ENCODE measurements around the gene ITGA5.

The ITGA5 gene

DNA sequence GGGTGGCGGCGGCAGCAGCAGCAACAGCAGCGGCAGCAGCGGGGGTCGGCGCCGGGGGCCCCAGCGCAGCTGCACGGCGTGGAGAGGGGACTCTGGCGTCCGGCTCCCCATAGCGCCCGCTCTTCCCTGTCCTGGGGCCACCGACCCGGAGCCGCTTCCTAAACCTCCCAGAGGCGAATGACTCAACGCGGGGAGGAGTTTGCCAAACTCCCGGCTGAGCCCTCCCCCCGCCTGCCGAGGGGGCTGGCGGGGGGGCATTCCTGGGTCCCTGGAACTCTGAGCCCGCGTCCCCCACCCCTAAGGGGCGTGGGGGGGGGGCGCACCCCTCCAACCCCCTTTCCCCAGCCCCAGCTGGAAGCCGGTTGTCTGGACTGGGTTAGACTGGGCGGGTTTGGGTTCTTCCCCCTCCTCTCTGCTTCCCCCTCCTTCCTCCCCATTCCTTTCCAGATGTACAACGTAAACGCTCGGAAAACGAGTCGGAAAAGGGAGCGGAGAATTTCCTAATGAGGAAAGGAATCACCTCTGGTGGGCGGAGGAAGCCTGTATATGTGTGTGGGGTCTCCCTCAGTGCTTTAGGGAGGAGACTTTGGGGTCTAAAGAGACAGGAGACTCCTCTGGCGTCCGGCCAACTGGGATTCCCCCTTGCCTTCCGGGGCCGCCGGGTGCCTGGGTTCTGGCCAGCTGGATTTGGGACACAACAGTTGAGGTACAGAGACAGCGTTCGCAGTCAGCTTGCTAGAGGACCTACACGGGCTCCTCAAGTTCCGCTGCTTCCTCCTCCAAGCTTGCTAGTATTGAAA, at the start of gene ITGA5:
TSS of gene ITGA5 (minus strand) at position 179 of the 800 bp plus-strand sequence. CDS start at position 111, 68 bp downstream.
- Histone ChIP-seq H3K36me3 (ENCODE audit: control insufficient read depth, insufficient read depth, low read length) (no peaks in the 10 kb centered on the region), H3K27me3 (ENCODE audit: control insufficient read depth, insufficient read depth, low read length) (no peaks in the 10 kb centered on the region; the same call in 1 of the 2 replicates), H3K4me1 (ENCODE audit: control insufficient read depth, insufficient read depth, low read length) (peaks cover 6% of the 10 kb centered on the region), H3K27ac (ENCODE audit: low read length) (no peak within 1 kb of the TSS), H3K4me3 (ENCODE audit: low read length) (peak within 1 kb of the TSS; percentile 57), H3K9me3 (ENCODE audit: control insufficient read depth, insufficient read depth, low read length) (no peaks in the 10 kb centered on the region)
- no peak for DNase-seq (ENCODE audit: low read depth, low spot score)
- WGBS (ENCODE audit: insufficient coverage, insufficient read length): no CpG with 5 or more reads among the region's 46 CpGs

DNA sequence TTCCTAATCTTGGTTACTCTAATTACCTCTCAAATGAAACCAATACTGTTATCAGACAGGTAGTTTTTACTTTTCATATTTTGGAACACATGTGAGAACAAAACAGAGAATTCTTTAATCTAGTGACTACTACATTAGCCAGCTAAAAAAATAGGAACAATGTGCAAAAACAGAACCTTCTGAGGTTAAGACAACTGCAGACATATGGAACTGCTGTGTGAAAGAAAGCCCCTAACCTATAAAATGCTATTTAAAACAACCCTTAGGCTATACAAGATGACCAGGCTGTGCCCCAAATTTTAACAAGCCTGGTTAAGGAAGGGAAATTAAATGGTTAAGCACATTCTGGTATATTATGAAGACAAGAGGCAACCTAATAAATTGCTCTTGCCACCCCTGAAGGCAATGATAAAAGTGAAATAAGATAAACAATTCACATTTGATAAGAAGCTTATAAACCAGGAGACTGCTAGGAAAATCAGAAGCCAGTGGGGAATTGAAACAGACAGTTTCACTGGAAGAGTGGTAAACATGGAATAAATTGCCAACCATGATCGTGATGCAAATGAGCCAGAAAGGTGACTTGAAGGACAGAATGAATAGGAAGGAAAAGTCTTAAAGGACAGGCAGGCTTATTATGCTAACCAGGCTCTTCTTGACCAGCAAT, 46.9 kb upstream of the ITGA5 start:
- no CpG with 5 or more reads among the region's 1 CpG for WGBS (ENCODE audit: insufficient coverage, insufficient read length)
- Histone ChIP-seq H3K4me1 (ENCODE audit: control insufficient read depth, insufficient read depth, low read length) (no peaks in the 10 kb centered on the region; the same call in 1 of the 2 replicates), H3K4me3 (ENCODE audit: low read length) (no peak overlapping the region), H3K27ac (ENCODE audit: low read length) (no peak overlapping the region), H3K27me3 (ENCODE audit: control insufficient read depth, insufficient read depth, low read length) (no peaks in the 10 kb centered on the region), H3K9me3 (ENCODE audit: control insufficient read depth, insufficient read depth, low read length) (no peaks in the 10 kb centered on the region), H3K36me3 (ENCODE audit: control insufficient read depth, insufficient read depth, low read length) (no peaks in the 10 kb centered on the region)
- DNase-seq (ENCODE audit: low read depth, low spot score): no peak

DNA sequence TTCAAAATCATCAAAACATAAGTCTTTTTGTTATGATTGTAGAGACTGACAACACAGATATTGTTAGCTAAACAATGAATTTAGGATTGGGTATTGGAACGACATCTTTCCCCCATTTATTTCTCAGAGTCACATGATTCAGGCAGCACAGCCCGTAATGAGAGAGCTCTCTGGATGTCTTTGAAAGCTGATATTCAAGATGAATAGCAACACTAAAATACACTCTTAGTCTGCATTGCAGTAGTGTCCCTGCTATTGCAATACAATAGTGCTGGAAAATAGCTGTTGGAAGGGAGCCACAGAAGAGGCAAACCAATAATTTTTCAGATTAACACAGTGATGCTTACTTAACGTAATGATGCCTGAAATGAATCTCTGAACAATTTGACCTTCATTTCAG, 44.4 kb upstream of the ITGA5 start:
- no peak overlapping the region for H3K4me3 ChIP-seq (ENCODE audit: low read length)
- no peaks in the 10 kb centered on the region for H3K36me3 ChIP-seq (ENCODE audit: control insufficient read depth, insufficient read depth, low read length)
- no peak overlapping the region for H3K27ac ChIP-seq (ENCODE audit: low read length)
- H3K4me1 ChIP-seq (ENCODE audit: control insufficient read depth, insufficient read depth, low read length): no peaks in the 10 kb centered on the region
- no peak for DNase-seq (ENCODE audit: low read depth, low spot score)
- no CpG with 5 or more reads among the region's 3 CpGs for WGBS (ENCODE audit: insufficient coverage, insufficient read length)
- H3K27me3 ChIP-seq (ENCODE audit: control insufficient read depth, insufficient read depth, low read length): peaks cover 2% of the 10 kb centered on the region; the same call in 1 of the 2 replicates
- H3K9me3 ChIP-seq (ENCODE audit: control insufficient read depth, insufficient read depth, low read length): no peaks in the 10 kb centered on the region

DNA sequence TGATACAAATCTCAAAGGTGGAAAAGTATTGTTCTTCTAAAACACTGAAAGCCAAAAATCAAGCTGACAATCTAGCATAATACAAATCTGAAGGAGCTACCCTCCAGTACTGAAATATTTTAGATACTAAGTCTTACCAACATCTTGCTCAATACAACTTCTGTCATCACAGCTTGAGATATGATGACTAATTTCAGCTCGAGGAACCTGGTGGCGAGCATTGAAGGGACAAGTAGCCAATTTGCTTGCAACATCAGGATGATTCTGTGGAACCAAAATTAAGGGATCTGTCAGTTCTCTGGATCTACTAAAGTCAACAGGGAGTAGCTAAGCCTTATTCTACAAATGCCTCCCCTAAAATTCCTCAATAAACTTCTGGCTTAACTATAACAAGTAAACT, 44.0 kb upstream of the ITGA5 start:
- Histone ChIP-seq H3K27me3 (ENCODE audit: control insufficient read depth, insufficient read depth, low read length) (peaks cover 2% of the 10 kb centered on the region; the same call in 1 of the 2 replicates), H3K4me3 (ENCODE audit: low read length) (no peak overlapping the region), H3K4me1 (ENCODE audit: control insufficient read depth, insufficient read depth, low read length) (no peaks in the 10 kb centered on the region), H3K36me3 (ENCODE audit: control insufficient read depth, insufficient read depth, low read length) (no peaks in the 10 kb centered on the region), H3K27ac (ENCODE audit: low read length) (no peak overlapping the region), H3K9me3 (ENCODE audit: control insufficient read depth, insufficient read depth, low read length) (no peaks in the 10 kb centered on the region)
- no CpG with 5 or more reads among the region's 2 CpGs for whole genome bisulfite sequencing (ENCODE audit: insufficient coverage, insufficient read length)
- DNase-seq (ENCODE audit: low read depth, low spot score): no peak

DNA sequence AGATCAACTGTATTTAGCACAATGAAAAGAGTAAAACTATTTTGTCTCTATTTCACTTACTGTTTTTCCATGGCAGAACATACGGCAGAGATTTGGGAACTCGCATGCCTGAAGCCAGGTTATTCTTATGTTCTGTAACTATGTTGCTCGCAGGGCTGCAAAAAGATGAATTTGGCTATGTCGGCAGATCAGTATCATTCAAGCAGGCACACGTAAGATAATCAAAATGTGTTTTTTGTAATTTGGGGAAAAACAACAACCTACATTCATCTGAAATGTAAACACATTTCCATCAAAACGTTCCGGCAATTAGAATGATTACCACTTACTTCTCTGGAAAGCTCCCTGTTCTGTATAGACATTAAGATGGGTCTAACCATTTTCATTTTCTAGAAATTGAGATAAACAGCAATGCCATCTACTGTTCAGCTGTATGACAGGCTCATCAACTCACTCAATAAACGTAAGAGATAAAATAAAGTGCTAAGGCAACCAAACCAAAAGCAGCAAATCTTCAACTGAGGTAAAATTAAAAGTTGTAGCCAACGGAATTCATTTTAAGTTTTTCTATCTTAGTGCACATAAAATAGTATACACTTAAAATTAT, 41.4 kb upstream of the ITGA5 start:
- Histone ChIP-seq H3K9me3 (ENCODE audit: control insufficient read depth, insufficient read depth, low read length) (no peaks in the 10 kb centered on the region), H3K4me3 (ENCODE audit: low read length) (no peak overlapping the region), H3K4me1 (ENCODE audit: control insufficient read depth, insufficient read depth, low read length) (no peaks in the 10 kb centered on the region), H3K27ac (ENCODE audit: low read length) (no peak overlapping the region), H3K36me3 (ENCODE audit: control insufficient read depth, insufficient read depth, low read length) (no peaks in the 10 kb centered on the region), H3K27me3 (ENCODE audit: control insufficient read depth, insufficient read depth, low read length) (peaks cover 12% of the 10 kb centered on the region)
- WGBS (ENCODE audit: insufficient coverage, insufficient read length): no CpG with 5 or more reads among the region's 9 CpGs
- no peak for DNase-seq (ENCODE audit: low read depth, low spot score)

DNA sequence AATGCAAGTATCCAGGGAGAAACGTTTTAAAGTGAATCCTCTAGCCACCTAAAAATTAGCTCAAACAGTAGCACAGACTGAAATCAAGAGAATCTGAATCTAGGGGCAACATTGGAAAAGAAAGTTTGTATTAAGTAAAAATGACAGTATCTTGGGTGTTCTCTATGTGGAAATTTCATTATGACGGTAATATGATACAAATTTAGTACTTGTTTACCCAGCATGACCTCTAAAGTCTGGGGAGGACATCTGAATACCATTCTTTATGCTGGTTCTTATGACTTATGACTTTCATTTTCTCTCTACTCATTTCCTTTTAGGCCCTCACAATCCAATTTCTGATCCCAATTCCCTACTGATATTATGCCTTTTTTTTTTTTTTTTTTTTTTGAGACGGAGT, 40.3 kb upstream of the ITGA5 start:
- 100% methylated on average over 1 of the region's 3 CpGs for WGBS (ENCODE audit: insufficient coverage, insufficient read length)
- peaks cover 18% of the 10 kb centered on the region for H3K27me3 ChIP-seq (ENCODE audit: control insufficient read depth, insufficient read depth, low read length)
- H3K4me1 ChIP-seq (ENCODE audit: control insufficient read depth, insufficient read depth, low read length): no peaks in the 10 kb centered on the region
- no peak overlapping the region for H3K27ac ChIP-seq (ENCODE audit: low read length)
- no peaks in the 10 kb centered on the region for H3K9me3 ChIP-seq (ENCODE audit: control insufficient read depth, insufficient read depth, low read length)
- no peak overlapping the region for H3K4me3 ChIP-seq (ENCODE audit: low read length)
- DNase-seq (ENCODE audit: low read depth, low spot score): no peak
- no peaks in the 10 kb centered on the region for H3K36me3 ChIP-seq (ENCODE audit: control insufficient read depth, insufficient read depth, low read length)

DNA sequence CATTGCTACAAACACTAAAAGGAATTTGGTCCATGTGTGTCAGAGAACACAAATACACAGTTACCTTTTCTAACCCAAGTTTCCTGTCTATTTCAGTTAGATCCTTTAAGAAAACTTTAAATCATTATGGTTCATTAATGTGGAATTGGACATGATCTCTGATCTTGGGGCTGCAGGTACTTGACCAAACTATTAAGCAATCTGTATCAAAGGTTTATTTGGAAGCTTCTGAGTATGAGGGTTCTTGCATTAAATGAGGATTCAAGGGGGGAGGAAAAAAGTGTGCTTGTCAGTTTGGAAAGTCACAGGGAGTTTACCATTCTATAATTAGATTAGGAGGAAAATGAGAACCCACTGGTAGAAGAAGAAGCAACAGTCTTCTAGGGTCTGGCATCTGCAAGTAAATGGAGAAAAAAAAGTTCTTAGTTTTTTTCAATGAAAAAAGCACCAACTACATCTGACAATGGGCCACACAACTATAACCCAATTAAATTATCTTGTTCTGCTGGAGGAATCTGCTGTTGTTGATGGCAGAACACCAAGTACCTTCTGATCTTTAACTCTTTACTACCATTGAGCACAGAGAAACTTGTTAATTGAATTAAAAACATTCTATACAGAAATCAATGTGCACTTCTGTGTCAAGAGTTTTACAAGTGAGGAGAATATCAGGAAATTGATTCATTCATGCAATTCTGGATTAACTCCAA, 36.8 kb upstream of the ITGA5 start:
- peaks cover 42% of the 10 kb centered on the region for H3K27me3 ChIP-seq (ENCODE audit: control insufficient read depth, insufficient read depth, low read length)
- no peak overlapping the region for H3K4me3 ChIP-seq (ENCODE audit: low read length)
- no peak for DNase-seq (ENCODE audit: low read depth, low spot score)
- no peaks in the 10 kb centered on the region for H3K9me3 ChIP-seq (ENCODE audit: control insufficient read depth, insufficient read depth, low read length)
- no peak overlapping the region for H3K27ac ChIP-seq (ENCODE audit: low read length)
- H3K36me3 ChIP-seq (ENCODE audit: control insufficient read depth, insufficient read depth, low read length): no peaks in the 10 kb centered on the region
- H3K4me1 ChIP-seq (ENCODE audit: control insufficient read depth, insufficient read depth, low read length): no peaks in the 10 kb centered on the region

DNA sequence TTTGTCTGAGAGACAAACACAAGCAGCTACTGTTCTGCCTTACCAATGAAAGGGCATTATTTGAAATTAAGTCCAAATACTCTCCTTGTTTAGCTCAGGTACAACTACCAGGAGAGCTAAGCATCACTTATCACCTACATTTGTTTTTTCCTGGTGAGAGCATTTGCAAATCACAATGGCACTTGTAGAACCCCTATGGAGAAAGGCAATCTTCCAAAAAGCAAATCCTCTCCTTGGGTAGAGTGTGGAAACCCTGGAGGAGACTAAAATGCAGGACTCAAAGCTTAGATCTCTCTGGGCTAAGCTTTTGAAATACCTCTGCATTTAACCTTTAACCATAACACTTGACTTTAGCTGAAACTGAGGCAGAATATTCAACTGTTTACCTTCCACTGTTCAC, 33.6 kb upstream of the ITGA5 start:
- H3K27ac ChIP-seq (ENCODE audit: low read length): no peak overlapping the region
- no peak overlapping the region for H3K4me3 ChIP-seq (ENCODE audit: low read length)
- peaks cover 65% of the 10 kb centered on the region for H3K27me3 ChIP-seq (ENCODE audit: control insufficient read depth, insufficient read depth, low read length)
- DNase-seq (ENCODE audit: low read depth, low spot score): no peak
- H3K9me3 ChIP-seq (ENCODE audit: control insufficient read depth, insufficient read depth, low read length): no peaks in the 10 kb centered on the region
- no peaks in the 10 kb centered on the region for H3K36me3 ChIP-seq (ENCODE audit: control insufficient read depth, insufficient read depth, low read length)
- H3K4me1 ChIP-seq (ENCODE audit: control insufficient read depth, insufficient read depth, low read length): no peaks in the 10 kb centered on the region

DNA sequence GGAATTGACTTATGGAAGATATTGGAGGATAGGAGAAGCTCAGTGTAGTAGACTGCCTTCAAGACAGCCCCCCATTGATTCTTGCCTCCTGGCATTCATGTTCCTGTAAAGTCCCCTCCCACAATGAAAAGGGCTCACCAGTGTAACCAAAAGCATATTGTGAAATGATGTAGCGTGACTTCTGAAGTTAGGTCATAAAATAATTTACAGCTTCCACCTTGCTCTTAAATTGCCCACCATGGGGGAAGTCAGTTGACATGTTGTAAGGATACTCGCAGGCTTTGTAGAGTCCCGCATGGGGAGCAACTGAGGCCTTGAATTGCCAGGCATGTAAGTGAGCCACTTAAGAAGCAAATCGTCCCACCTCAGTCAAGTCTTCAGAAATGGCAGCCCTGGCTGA, 29.3 kb upstream of the ITGA5 start:
- no peaks in the 10 kb centered on the region for H3K9me3 ChIP-seq (ENCODE audit: control insufficient read depth, insufficient read depth, low read length)
- H3K27me3 ChIP-seq (ENCODE audit: control insufficient read depth, insufficient read depth, low read length): peaks cover 52% of the 10 kb centered on the region
- no peaks in the 10 kb centered on the region for H3K4me1 ChIP-seq (ENCODE audit: control insufficient read depth, insufficient read depth, low read length)
- no peak for DNase-seq (ENCODE audit: low read depth, low spot score)
- H3K36me3 ChIP-seq (ENCODE audit: control insufficient read depth, insufficient read depth, low read length): no peaks in the 10 kb centered on the region
- WGBS (ENCODE audit: insufficient coverage, insufficient read length): no CpG with 5 or more reads among the region's 4 CpGs
- H3K27ac ChIP-seq (ENCODE audit: low read length): no peak overlapping the region
- H3K4me3 ChIP-seq (ENCODE audit: low read length): no peak overlapping the region

DNA sequence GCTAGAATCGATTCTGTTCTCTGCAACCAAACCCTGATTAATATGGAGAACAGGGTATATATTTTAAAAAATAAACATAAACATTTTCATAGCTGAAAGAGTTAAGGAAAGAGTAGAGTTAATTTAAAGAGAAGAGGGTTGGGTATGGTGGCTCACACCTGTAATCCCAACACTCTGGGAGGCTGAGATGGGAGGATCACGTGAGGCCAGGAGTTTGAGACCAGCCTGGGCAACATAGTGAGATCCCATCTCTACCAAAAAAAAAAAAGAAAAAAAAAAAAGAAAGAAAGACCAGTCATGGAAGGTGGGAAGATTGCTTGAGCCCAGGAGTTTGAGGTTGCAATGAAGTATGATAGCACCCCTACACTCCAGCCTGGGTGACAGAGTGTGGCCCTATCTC, 28.9 kb upstream of the ITGA5 start:
- WGBS (ENCODE audit: insufficient coverage, insufficient read length): no CpG with 5 or more reads among the region's 2 CpGs
- H3K36me3 ChIP-seq (ENCODE audit: control insufficient read depth, insufficient read depth, low read length): no peaks in the 10 kb centered on the region
- no peaks in the 10 kb centered on the region for H3K4me1 ChIP-seq (ENCODE audit: control insufficient read depth, insufficient read depth, low read length)
- H3K4me3 ChIP-seq (ENCODE audit: low read length): no peak overlapping the region
- H3K27ac ChIP-seq (ENCODE audit: low read length): no peak overlapping the region
- H3K9me3 ChIP-seq (ENCODE audit: control insufficient read depth, insufficient read depth, low read length): no peaks in the 10 kb centered on the region
- H3K27me3 ChIP-seq (ENCODE audit: control insufficient read depth, insufficient read depth, low read length): peaks cover 51% of the 10 kb centered on the region
- DNase-seq (ENCODE audit: low read depth, low spot score): no peak
